HepG2 (cell line): ENCODE results near the gene CACNA1C. TPM values are rescaled to one million over a fixed set of nuclear protein-coding genes. Genes with fewer than 3 reads are reported as not detected.

ENCODE experiments used
- MAX ChIP-seq: IDR thresholded peaks from 2 replicates; pipeline ENCODE4 v1.6.1; 2012; ENCODE audit warnings: inconsistent platforms
- MEF2D ChIP-seq: sonication (generic); formaldehyde crosslinking; IDR thresholded peaks from 2 replicates; pipeline ENCODE4 v1.5.1; 2020; ENCODE audit warnings: mild to moderate bottlenecking, missing genetic modification reagents
- ZNF318 ChIP-seq: sonication (generic); formaldehyde crosslinking; IDR thresholded peaks from 2 replicates; pipeline ENCODE4 v1.4.0; 2020; ENCODE audit warnings: mild to moderate bottlenecking, missing genetic modification reagents
- ZNF564 ChIP-seq: sonication (generic); formaldehyde crosslinking; IDR thresholded peaks from 2 replicates; pipeline ENCODE4 v1.8.1; 2023; ENCODE audit warnings: mild to moderate bottlenecking, missing genetic modification reagents
- ZNF570 ChIP-seq: sonication (generic); formaldehyde crosslinking; IDR thresholded peaks from 2 replicates; pipeline ENCODE4 v1.4.0; 2020; ENCODE audit warnings: mild to moderate bottlenecking, missing genetic modification reagents, borderline replicate concordance
- polyA plus RNA-seq, 8 experiments: library from polyadenylated mRNA; depleted of rRNA in 3 of 8; stranded (reverse) in 7 of 8; unstranded in 1 of 8; fragments of >200 nt; fragmentation: Illumina TruSeq in 4 of 8; extraction: Trizol in 4 of 8; gene quantifications; 2 replicates each; pipeline versions ENCODE4 v1.2.1 to v1.2.3, GENCODE V29; 2011 to 2016; ENCODE audit warnings: low read depth in 4 of 8, missing spikeins in 1 of 8, mixed read lengths in 1 of 8; ENCODE audit not compliant: insufficient read depth in 1 of 8
- total RNA-seq, 5 experiments: library from RNA; depleted of rRNA; stranded (reverse); fragments of >200 nt; fragmentation: Illumina TruSeq; extraction: Trizol; gene quantifications; 2 replicates each; pipeline ENCODE4 v1.2.3, GENCODE V29; 2016; ENCODE audit warnings: low read depth in 1 of 5
- TF ChIP-seq, protein P1 (sequence below): IDR thresholded peaks from 2 replicates; pipeline ENCODE4 v1.6.1; 2016; ENCODE audit warnings: low read depth, missing genetic modification reagents, missing compliant biosample characterization

The CACNA1C gene
- total and polyA plus RNA-seq, 2 of the 13 experiments (the other 11 are each of a cell fraction or from before 2014, with no cell fraction given) = not detected

DNA sequence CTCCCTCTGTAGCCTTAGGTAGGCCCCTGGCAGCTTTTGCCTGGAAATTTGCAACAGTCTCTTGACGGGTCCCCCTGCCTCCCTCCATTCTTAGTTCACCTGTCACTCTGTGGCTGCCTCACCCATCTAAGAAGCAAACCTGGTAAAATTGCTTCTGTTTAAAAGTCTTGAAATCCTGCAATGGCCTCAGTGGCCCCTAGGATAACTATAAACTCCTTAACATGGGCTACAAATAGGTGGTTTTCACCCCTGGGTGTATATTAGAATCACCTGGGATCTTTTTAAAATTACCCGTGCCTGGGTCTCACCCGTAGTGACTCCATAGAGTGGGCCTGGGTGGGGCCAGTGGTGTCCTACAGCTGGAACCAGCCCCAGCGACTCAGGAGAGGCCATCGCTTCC lies 332.7 kb downstream of the CACNA1C start (continued):
- TF ChIP-seq MAX (no peak), MEF2D (no peak), ZNF318 (CRISPR knock-in tag) (no peak), ZNF564 (CRISPR knock-in tag) (no peak), ZNF570 (no peak)
- TF ChIP-seq, protein P1, sequence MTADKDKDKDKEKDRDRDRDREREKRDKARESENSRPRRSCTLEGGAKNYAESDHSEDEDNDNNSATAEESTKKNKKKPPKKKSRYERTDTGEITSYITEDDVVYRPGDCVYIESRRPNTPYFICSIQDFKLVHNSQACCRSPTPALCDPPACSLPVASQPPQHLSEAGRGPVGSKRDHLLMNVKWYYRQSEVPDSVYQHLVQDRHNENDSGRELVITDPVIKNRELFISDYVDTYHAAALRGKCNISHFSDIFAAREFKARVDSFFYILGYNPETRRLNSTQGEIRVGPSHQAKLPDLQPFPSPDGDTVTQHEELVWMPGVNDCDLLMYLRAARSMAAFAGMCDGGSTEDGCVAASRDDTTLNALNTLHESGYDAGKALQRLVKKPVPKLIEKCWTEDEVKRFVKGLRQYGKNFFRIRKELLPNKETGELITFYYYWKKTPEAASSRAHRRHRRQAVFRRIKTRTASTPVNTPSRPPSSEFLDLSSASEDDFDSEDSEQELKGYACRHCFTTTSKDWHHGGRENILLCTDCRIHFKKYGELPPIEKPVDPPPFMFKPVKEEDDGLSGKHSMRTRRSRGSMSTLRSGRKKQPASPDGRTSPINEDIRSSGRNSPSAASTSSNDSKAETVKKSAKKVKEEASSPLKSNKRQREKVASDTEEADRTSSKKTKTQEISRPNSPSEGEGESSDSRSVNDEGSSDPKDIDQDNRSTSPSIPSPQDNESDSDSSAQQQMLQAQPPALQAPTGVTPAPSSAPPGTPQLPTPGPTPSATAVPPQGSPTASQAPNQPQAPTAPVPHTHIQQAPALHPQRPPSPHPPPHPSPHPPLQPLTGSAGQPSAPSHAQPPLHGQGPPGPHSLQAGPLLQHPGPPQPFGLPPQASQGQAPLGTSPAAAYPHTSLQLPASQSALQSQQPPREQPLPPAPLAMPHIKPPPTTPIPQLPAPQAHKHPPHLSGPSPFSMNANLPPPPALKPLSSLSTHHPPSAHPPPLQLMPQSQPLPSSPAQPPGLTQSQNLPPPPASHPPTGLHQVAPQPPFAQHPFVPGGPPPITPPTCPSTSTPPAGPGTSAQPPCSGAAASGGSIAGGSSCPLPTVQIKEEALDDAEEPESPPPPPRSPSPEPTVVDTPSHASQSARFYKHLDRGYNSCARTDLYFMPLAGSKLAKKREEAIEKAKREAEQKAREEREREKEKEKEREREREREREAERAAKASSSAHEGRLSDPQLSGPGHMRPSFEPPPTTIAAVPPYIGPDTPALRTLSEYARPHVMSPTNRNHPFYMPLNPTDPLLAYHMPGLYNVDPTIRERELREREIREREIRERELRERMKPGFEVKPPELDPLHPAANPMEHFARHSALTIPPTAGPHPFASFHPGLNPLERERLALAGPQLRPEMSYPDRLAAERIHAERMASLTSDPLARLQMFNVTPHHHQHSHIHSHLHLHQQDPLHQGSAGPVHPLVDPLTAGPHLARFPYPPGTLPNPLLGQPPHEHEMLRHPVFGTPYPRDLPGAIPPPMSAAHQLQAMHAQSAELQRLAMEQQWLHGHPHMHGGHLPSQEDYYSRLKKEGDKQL (CRISPR knock-in tag) = no peak
